ENCODE data around the gene DCP1A.
"Not testable (repeated sequence)": the region's sequence is repeated elsewhere in the genome, so short reads cannot be mapped to it uniquely, and the experiment has no call there.

The DCP1A gene

GRCh38 chr3:53286727-53287126 is 60.6 kb downstream of the DCP1A start:
- no peak overlapping the region for H3K4me3 ChIP-seq (ENCODE audit: low read length)
- no peak for TF ChIP-seq CTCF (conservative IDR thresholded peaks at IDR 0.05; ENCODE audit: low read length)
- DNase-seq (ENCODE audit: low read depth) = no peak

GRCh38 chr3:53282581-53282980 is 64.8 kb downstream of the DCP1A start:
- no peak for DNase-seq (ENCODE audit: low read depth)
- no peak overlapping the region for H3K4me3 ChIP-seq (ENCODE audit: low read length)
- TF ChIP-seq CTCF (conservative IDR thresholded peaks at IDR 0.05; ENCODE audit: low read length) = no peak

GRCh38 chr3:53278667-53279066 is 68.7 kb downstream of the DCP1A start:
- no peak for TF ChIP-seq CTCF (conservative IDR thresholded peaks at IDR 0.05; ENCODE audit: low read length)
- DNase-seq (ENCODE audit: low read depth) = no peak
- H3K4me3 ChIP-seq (ENCODE audit: low read length) = no peak overlapping the region

- H3K4me3 ChIP-seq (ENCODE audit: low read length) = no peak overlapping the region
- DNase-seq (ENCODE audit: low read depth) = no peak
- no peak for TF ChIP-seq CTCF (conservative IDR thresholded peaks at IDR 0.05; ENCODE audit: low read length)
Observed at GRCh38 chr3:53274938-53275605, 72.3 kb downstream of the DCP1A start.

GRCh38 chr3:53273146-53273670 is 74.1 kb downstream of the DCP1A start:
- no peak for TF ChIP-seq CTCF (conservative IDR thresholded peaks at IDR 0.05; ENCODE audit: low read length)
- no peak for DNase-seq (ENCODE audit: low read depth)
- H3K4me3 ChIP-seq (ENCODE audit: low read length) = no peak overlapping the region

- peak; percentile 99 for DNase-seq (ENCODE audit: low read depth)
- H3K4me3 ChIP-seq (ENCODE audit: low read length) = no peak overlapping the region
- no peak for TF ChIP-seq CTCF (conservative IDR thresholded peaks at IDR 0.05; ENCODE audit: low read length)
Observed at GRCh38 chr3:53269888-53270880, 77.2 kb downstream of the DCP1A start.

GRCh38 chr3:53269193-53269592 is 78.2 kb downstream of the DCP1A start:
- DNase-seq (ENCODE audit: low read depth); H3K4me3 ChIP-seq (ENCODE audit: low read length): not testable (repeated sequence)
